Astrocyte of the cerebellum (primary cell): ENCODE data around the gene CHN2.

Experiments used
- DNase-seq: peaks from one replicate; pipeline ENCODE4 v3.0.0-alpha.2; 2011; ENCODE audit warnings: low read depth
- H3K4me3 ChIP-seq: 2 replicates; pipeline ENCODE4 v1.5.1; 2011; ENCODE audit warnings: mild to moderate bottlenecking, low read depth, low read length, moderate library complexity
- CTCF ChIP-seq: IDR thresholded peaks from 2 replicates; pipeline ENCODE4 v1.5.1; 2012; ENCODE audit warnings: low read length, low read depth, moderate library complexity, mild to moderate bottlenecking; ENCODE audit errors: missing control alignments
- in situ Hi-C: cut with HindIII; loops from 2 replicates; pipeline ENCODE4 v1.10.0; 2017; ENCODE audit warnings: low sequenced_read_pairs

The CHN2 gene

DNA sequence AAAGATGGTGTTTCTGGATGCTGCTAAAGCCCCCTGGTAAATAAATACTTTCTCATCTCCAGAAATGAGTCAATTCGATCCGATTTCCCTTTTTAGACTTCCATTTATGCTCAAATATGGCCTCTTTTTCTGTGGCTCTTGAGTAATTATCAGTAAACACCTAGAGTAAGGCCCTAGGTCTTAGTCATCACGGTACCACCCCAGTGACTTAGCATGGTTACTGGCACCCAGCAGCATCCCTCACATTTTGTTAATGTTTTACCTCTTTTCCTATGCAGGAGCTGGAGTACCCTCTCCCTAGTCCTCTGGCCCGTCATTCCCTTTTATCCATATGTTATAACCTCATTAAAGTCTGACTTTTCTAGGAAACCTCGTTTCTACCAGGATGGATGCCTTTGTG lies 19.5 kb downstream of the CHN2 start:
- H3K4me3 ChIP-seq = no peak overlapping the region
- in situ Hi-C loops = no loop called here
- TF ChIP-seq CTCF = no peak
- DNase-seq = no peak

DNA sequence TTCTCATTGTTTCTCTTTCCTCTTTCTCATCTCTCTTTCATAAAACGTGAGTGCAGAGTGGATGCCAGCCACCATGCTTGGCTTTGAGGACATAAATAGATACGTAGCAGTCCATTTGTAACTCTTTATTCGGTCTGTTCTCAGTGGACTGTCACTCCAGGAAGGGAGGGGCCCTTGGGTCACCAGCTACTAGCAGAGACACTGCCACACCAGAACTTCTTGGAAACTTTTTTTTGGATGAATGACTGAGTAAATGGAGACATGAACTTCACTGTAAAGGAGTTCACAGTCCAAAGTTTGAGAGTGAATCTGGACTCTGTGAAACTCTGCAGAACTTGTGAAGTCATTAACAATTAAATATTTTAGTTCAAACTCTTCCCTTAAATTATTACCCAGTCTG lies 20.2 kb downstream of the CHN2 start:
- in situ Hi-C loops = loop anchor here (5.0 kb wide), 1 partner anchor 107 kb away; no protein-coding TSS in a partner anchor
- no peak for TF ChIP-seq CTCF
- no peak for DNase-seq
- H3K4me3 ChIP-seq = no peak overlapping the region

GRCh38 chr7:29216128-29216527 lies 21.6 kb downstream of the CHN2 start:
- TF ChIP-seq CTCF = no peak
- no peak for DNase-seq
- H3K4me3 ChIP-seq = no peak overlapping the region
- in situ Hi-C loops = loop anchor here (5.0 kb wide), 1 partner anchor 106 kb away; no protein-coding TSS in a partner anchor

- in situ Hi-C loops = loop anchor here (5.0 kb wide), 1 partner anchor 105 kb away; no protein-coding TSS in a partner anchor
- DNase-seq = no peak
- TF ChIP-seq CTCF = no peak
- no peak overlapping the region for H3K4me3 ChIP-seq
Measured at GRCh38 chr7:29217113-29217512, 22.5 kb downstream of the CHN2 start.

GRCh38 chr7:29224726-29225125 lies 30.2 kb downstream of the CHN2 start:
- DNase-seq = no peak
- no peak overlapping the region for H3K4me3 ChIP-seq
- no peak for TF ChIP-seq CTCF
- in situ Hi-C loops = no loop called here

DNA sequence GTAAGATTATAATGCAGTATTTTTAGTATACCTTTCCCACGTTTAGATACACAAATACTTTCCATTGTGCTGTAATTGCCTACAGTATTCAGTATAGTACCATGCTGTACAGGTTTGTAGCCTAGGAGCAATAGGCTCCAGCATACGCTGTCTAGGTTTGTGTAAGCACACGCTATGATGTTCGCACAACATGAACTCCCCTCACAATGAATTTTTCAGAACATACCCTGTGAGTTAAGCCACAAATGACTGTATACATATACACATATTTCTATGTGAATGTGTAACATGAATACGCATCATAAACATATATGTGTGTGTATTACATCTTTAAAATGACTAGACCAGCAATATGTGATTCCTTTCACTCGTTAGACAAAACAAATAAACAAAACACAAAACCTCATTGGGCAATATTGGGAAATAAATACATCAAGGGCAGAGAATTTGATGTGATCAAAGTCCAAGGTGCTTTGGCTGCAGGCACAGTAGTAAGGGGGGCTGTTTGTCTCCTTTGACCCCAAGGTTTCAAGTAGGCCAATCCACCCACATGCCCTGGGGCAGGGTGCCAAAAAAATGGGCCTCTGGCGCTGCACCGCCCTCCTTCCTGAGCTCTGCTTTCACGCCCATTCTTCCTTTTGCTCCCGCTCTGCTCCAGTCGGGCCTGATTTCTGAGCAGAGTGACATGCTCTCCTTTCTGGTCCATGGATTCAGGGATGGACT lies 33.9 kb downstream of the CHN2 start:
- H3K4me3 ChIP-seq = no peak overlapping the region
- in situ Hi-C loops = no loop called here
- no peak for TF ChIP-seq CTCF
- no peak for DNase-seq

DNA sequence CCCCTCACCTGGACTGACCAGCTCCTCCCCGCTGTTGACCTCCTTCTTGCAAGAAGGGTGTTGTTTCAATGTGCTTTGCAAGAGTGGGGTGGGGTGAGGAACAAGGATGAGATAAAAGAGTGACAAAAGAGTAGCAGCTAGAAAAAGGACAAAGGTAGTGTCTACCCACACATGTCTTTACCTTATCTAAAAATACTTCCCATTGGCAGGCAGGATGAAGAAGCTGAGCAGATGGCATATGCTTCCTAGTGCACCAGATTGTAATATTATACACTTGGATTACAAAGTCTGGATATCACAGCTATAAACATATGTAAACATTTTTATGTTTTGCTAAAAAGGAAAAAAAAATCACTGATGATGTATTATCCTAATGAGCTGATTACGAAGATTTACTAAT lies 34.5 kb downstream of the CHN2 start:
- TF ChIP-seq CTCF = no peak
- no peak overlapping the region for H3K4me3 ChIP-seq
- no peak for DNase-seq
- in situ Hi-C loops = no loop called here
